ENCODE measurements around the gene MLLT3.

DNA sequence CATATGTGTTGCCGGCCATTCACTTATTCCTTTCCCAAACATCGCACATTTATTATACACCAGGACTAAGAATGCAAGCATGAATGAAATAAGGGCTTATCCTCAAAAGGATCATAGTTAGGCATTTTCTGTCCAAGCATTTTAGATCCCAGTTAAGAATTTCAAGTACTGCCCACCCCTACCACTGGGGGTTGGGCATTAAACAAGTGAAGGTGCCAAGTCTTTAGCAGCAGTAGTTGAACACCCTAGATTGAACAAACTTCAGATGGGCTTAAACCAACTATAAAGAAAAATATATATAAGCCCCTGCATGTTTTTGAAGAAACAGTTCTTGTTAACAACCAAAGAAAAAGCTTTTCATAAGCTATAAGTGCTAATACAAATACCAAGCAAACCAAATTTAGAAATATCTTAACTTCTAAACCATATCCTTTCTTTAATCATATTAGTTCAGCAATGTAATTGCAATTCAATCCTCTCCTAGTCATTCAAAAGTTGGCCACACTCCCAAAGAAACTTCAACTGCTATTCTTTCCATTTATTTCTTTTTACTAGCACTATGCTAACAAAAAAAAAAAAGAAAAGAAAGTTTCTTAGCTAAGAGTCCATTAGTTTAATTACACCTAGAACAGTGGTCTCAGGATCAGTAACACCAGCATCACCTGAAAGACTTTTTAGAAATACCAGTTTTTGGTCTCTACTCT is 149.8 kb downstream of the MLLT3 start:
- TF ChIP-seq, protein P1, sequence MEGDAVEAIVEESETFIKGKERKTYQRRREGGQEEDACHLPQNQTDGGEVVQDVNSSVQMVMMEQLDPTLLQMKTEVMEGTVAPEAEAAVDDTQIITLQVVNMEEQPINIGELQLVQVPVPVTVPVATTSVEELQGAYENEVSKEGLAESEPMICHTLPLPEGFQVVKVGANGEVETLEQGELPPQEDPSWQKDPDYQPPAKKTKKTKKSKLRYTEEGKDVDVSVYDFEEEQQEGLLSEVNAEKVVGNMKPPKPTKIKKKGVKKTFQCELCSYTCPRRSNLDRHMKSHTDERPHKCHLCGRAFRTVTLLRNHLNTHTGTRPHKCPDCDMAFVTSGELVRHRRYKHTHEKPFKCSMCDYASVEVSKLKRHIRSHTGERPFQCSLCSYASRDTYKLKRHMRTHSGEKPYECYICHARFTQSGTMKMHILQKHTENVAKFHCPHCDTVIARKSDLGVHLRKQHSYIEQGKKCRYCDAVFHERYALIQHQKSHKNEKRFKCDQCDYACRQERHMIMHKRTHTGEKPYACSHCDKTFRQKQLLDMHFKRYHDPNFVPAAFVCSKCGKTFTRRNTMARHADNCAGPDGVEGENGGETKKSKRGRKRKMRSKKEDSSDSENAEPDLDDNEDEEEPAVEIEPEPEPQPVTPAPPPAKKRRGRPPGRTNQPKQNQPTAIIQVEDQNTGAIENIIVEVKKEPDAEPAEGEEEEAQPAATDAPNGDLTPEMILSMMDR (IDR thresholded peaks at IDR 0.05): no peak
- no peak for TF ChIP-seq POLR2A (IDR thresholded peaks at IDR 0.05)

All from uterus (tissue), 2 donors.